ENCODE results near the gene MS4A6A.
"Not testable (repeated sequence)": the region's sequence is repeated elsewhere in the genome, so short reads cannot be mapped to it uniquely, and the experiment has no call there.

MS4A6A gene

GRCh38 chr11:60182541-60183330 lies at the start of gene MS4A6A:
Gene MS4A6A (minus strand): TSS chr11:60183083. CDS start chr11:60181727, 1,356 bp downstream.
- no peak for DNase-seq (ENCODE audit: low spot score)

- no peak for DNase-seq (ENCODE audit: low spot score)
Measured at GRCh38 chr11:60230681-60231080, 47.8 kb upstream of the MS4A6A start.

GRCh38 chr11:60222141-60222540 lies 39.3 kb upstream of the MS4A6A start:
- no peak for DNase-seq (ENCODE audit: low spot score)

- DNase-seq (ENCODE audit: low spot score), result no peak
Measured at GRCh38 chr11:60221692-60222091, 38.8 kb upstream of the MS4A6A start.

- DNase-seq (ENCODE audit: low spot score), result no peak
Measured at GRCh38 chr11:60221181-60221580, 38.3 kb upstream of the MS4A6A start.

- no peak for DNase-seq (ENCODE audit: low spot score)
Measured at GRCh38 chr11:60214386-60214785, 31.5 kb upstream of the MS4A6A start.

- DNase-seq (ENCODE audit: low spot score), result no peak
Measured at GRCh38 chr11:60211206-60211605, 28.3 kb upstream of the MS4A6A start.

- no peak for DNase-seq (ENCODE audit: low spot score)
Measured at GRCh38 chr11:60209977-60210376, 27.1 kb upstream of the MS4A6A start.

GRCh38 chr11:60208951-60209350 lies 26.1 kb upstream of the MS4A6A start:
- no peak for DNase-seq (ENCODE audit: low spot score)

GRCh38 chr11:60208146-60208895 lies 25.4 kb upstream of the MS4A6A start:
- no peak for DNase-seq (ENCODE audit: low spot score)

- no peak for DNase-seq (ENCODE audit: low spot score)
Measured at GRCh38 chr11:60206616-60207015, 23.7 kb upstream of the MS4A6A start.

GRCh38 chr11:60204922-60205321 lies 22.0 kb upstream of the MS4A6A start:
- DNase-seq (ENCODE audit: low spot score), result no peak

GRCh38 chr11:60201334-60201733 lies 18.5 kb upstream of the MS4A6A start:
- not testable (repeated sequence) for DNase-seq (ENCODE audit: low spot score)

GRCh38 chr11:60197442-60197841 lies 14.6 kb upstream of the MS4A6A start:
- no peak for DNase-seq (ENCODE audit: low spot score)

- DNase-seq (ENCODE audit: low spot score), result no peak
Measured at GRCh38 chr11:60195923-60196368, 13.1 kb upstream of the MS4A6A start.

GRCh38 chr11:60194511-60194910 lies 11.6 kb upstream of the MS4A6A start:
- no peak for DNase-seq (ENCODE audit: low spot score)

GRCh38 chr11:60193687-60194433 lies 11.0 kb upstream of the MS4A6A start:
- peak; percentile 72 for DNase-seq (ENCODE audit: low spot score)

GRCh38 chr11:60192564-60192963 lies 9.7 kb upstream of the MS4A6A start:
- DNase-seq (ENCODE audit: low spot score), result not testable (repeated sequence)

GRCh38 chr11:60188481-60188880 lies 5.6 kb upstream of the MS4A6A start:
- DNase-seq (ENCODE audit: low spot score), result not testable (repeated sequence)

GRCh38 chr11:60186128-60186527 lies 3.2 kb upstream of the MS4A6A start:
- not testable (repeated sequence) for DNase-seq (ENCODE audit: low spot score)

GRCh38 chr11:60185512-60185827 lies 2.6 kb upstream of the MS4A6A start:
- not testable (repeated sequence) for DNase-seq (ENCODE audit: low spot score)

GRCh38 chr11:60184824-60185511 lies 2.1 kb upstream of the MS4A6A start:
- DNase-seq (ENCODE audit: low spot score), result no peak
